VCaP (cell line): ENCODE measurements around the gene PPM1H.

Experiments used
- H3K27ac ChIP-seq: fragments of 450-650 bp; 2 replicates; pipeline ENCODE4 v1.5.1; 2017
- TF ChIP-seq, protein P1 (sequence below): fragments of 450-650 bp; conservative IDR thresholded peaks from 2 replicates; pipeline ENCODE4 v1.5.1; 2017; ENCODE audit warnings: mild to moderate bottlenecking, moderate library complexity

Gene PPM1H

GRCh38 chr12:62862259-62862881 is 72.6 kb downstream of the PPM1H start:
- TF ChIP-seq, protein P1, sequence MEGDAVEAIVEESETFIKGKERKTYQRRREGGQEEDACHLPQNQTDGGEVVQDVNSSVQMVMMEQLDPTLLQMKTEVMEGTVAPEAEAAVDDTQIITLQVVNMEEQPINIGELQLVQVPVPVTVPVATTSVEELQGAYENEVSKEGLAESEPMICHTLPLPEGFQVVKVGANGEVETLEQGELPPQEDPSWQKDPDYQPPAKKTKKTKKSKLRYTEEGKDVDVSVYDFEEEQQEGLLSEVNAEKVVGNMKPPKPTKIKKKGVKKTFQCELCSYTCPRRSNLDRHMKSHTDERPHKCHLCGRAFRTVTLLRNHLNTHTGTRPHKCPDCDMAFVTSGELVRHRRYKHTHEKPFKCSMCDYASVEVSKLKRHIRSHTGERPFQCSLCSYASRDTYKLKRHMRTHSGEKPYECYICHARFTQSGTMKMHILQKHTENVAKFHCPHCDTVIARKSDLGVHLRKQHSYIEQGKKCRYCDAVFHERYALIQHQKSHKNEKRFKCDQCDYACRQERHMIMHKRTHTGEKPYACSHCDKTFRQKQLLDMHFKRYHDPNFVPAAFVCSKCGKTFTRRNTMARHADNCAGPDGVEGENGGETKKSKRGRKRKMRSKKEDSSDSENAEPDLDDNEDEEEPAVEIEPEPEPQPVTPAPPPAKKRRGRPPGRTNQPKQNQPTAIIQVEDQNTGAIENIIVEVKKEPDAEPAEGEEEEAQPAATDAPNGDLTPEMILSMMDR, result no peak
- H3K27ac ChIP-seq, result no peak overlapping the region

DNA sequence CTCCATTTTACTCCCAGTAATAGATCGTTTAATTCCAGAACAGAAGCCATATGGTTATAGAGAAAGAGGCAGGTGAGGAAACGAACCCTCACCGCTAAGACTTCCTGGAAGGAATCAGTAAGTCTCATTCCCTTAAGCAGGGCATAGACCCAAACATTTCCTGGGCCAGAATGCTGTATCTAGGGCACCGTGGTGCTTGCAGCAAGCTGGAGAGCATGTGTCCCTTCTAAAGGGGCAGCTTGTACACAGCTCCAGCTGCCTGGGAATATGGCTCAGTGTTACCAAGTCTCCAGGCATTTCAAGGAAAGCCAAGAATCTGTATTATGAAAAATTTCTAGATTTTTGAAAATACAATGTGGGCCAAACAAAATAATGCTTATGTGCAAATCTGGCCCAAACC is 73.4 kb downstream of the PPM1H start:
- TF ChIP-seq, protein P1, result no peak
- no peak overlapping the region for H3K27ac ChIP-seq

DNA sequence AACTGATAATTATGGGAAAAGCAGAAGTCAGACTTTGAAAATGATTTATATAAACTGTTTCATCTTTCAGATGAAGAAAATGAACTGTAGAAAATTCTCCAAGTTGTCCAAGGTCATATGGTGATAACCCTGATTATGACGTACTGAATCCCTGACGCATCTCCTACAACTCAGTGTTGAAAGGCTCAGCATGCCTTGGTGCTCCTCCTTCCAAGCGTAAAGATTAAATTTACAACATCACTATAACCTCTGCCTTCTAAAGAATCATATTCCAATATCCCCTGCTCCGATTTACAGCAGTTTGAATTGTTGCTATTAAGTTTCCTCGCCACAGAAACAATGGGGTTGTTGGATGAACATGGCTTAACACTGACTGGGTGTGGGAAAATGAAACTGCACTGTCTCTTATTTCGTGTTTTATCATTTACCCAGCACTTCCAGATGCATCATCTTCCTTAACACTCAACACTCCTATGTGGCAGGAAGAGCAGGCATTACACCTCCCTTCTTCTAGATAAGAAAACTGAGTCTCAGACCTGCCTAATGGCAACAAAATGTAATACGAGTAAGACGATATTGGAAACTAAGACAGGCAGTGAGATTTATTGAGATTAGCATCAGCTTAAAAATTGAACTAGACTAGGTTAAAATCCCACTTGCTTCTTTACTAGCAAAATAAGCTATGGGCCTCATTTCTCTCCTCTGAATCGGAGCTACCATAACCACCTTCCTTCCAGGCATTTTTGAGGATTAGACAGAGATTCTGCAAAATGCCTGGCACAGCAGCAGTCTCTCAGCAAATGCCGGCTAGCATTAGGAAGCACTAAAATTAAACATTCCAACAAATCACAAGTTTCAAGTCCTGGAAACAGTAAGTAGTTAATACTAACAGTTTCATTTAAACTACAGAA is 74.2 kb downstream of the PPM1H start:
- no peak overlapping the region for H3K27ac ChIP-seq
- TF ChIP-seq, protein P1, result no peak

DNA sequence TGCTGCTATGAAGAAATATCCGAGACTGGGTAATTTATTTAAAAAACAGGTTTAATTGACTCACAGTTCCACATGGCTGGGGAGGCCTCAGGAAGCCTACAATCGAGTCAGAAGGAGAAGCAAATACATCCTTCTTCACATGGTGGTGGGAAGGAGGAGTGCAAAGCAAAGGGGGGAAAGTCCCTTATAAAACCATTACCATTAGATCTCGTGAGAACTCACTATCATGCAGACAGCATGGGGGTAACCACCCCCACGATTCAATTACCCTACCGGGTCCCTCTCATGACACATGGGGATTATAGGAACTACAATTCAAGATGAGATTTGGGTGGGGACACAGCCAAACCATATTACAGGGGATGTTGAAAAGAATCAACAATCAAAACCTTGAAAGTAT is 74.9 kb downstream of the PPM1H start:
- TF ChIP-seq, protein P1, result no peak
- H3K27ac ChIP-seq, result no peak overlapping the region

DNA sequence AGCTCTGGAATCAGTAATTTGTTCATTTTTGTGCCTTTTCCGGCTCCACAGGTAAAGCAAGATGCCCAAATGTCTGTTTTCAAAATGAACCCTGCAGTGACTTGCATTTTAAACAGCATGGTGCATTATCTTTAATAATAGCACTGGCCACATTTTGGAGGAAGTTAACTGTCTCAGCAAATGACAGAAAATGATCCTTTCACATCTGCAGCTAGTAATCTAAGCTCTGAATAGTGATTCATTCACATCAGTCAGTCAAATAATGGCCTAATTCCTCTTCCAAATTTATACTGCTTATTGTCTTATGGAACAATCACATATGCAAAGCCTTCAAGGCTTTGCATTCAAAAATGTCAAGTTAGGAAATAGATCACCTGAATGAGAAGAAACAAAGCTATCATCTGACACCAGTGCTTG is 75.6 kb downstream of the PPM1H start:
- TF ChIP-seq, protein P1, result no peak
- no peak overlapping the region for H3K27ac ChIP-seq

DNA sequence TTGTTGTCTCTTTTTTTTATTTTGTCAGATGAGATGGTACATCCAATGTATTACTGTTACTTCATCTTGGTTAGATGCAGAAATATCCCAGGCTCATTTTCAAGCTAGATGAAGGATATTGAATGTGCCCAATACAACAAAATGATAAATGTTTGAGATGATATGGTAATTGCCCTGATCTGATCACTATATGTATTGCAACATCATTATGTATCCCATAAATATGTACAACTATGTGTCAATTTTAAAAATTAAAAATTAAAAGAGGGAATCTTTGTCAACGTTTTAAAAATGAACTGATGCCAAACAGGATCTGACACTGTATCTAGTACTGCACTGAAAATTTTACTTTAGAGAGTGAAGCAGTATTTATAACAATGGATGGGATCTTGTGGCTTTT is 78.5 kb downstream of the PPM1H start:
- TF ChIP-seq, protein P1, result no peak
- no peak overlapping the region for H3K27ac ChIP-seq

- H3K27ac ChIP-seq, result no peak overlapping the region
- TF ChIP-seq, protein P1, result no peak
Observed at GRCh38 chr12:62854024-62854423, 80.9 kb downstream of the PPM1H start.
